HEK293T (cell line): ENCODE results near the gene SEPTIN12.

Experiments
- CTCF ChIA-PET: fragments of 350-600 bp; formaldehyde crosslinking; extraction: SDS; loops from one replicate; lab custom pipeline; 2021; ENCODE audit warnings: antibody characterized with exemption, inconsistent platforms; lab: Yijun Ruan, JAX
- POLR2A ChIA-PET: fragments of 350-600 bp; formaldehyde crosslinking; extraction: SDS; loops from one replicate; lab custom pipeline; 2020; ENCODE audit warnings: antibody characterized with exemption, inconsistent platforms; lab: Yijun Ruan, JAX
- DNase-seq: peaks from one replicate; pipeline ENCODE4 v3.0.0; 2012; ENCODE audit warnings: mixed read lengths; ENCODE audit errors: extremely low spot score
- ARNT ChIP-seq: fragments of 450-650 bp; IDR thresholded peaks from 2 replicates; pipeline ENCODE4 v1.6.1; 2017; ENCODE audit warnings: mild to moderate bottlenecking
- BHLHE40 ChIP-seq: fragments of 450-650 bp; IDR thresholded peaks from 2 replicates; pipeline ENCODE4 v1.6.1; 2016; ENCODE audit warnings: mild to moderate bottlenecking, moderate library complexity, borderline replicate concordance
- CTBP1 ChIP-seq: fragments of 450-650 bp; IDR thresholded peaks from 2 replicates; pipeline ENCODE4 v1.6.1; 2016; ENCODE audit warnings: borderline replicate concordance
- ELF4 ChIP-seq: fragments of 450-650 bp; IDR thresholded peaks from 2 replicates; pipeline ENCODE4 v1.6.1; 2017; ENCODE audit warnings: antibody characterized with exemption
- FOXA1 ChIP-seq: fragments of 450-650 bp; IDR thresholded peaks from 2 replicates; pipeline ENCODE4 v1.6.1; 2016; ENCODE audit warnings: mild to moderate bottlenecking
- FOXK2 ChIP-seq: fragments of 450-650 bp; IDR thresholded peaks from 2 replicates; pipeline ENCODE4 v1.6.1; 2016; ENCODE audit warnings: mild to moderate bottlenecking
- FOXM1 ChIP-seq: fragments of 450-650 bp; IDR thresholded peaks from 2 replicates; pipeline ENCODE4 v1.6.1; 2017; ENCODE audit warnings: mild to moderate bottlenecking, borderline replicate concordance
- HDGF ChIP-seq: fragments of 450-650 bp; IDR thresholded peaks from 2 replicates; pipeline ENCODE4 v1.6.1; 2017; ENCODE audit warnings: antibody characterized with exemption, borderline replicate concordance
- L3MBTL2 ChIP-seq: fragments of 450-650 bp; conservative IDR thresholded peaks from 2 replicates; pipeline ENCODE4 v1.6.1; 2016; ENCODE audit warnings: mild to moderate bottlenecking
- LEF1 ChIP-seq: fragments of 450-650 bp; IDR thresholded peaks from 2 replicates; pipeline ENCODE4 v1.6.1; 2017; ENCODE audit warnings: mild to moderate bottlenecking, borderline replicate concordance
- NFRKB ChIP-seq: fragments of 450-650 bp; IDR thresholded peaks from 2 replicates; pipeline ENCODE4 v1.6.1; 2016; ENCODE audit warnings: mild to moderate bottlenecking, moderate library complexity
- PKNOX1 ChIP-seq: fragments of 450-650 bp; IDR thresholded peaks from 2 replicates; pipeline ENCODE4 v1.6.1; 2016
- SP1 ChIP-seq: fragments of 450-650 bp; IDR thresholded peaks from 2 replicates; pipeline ENCODE4 v1.6.1; 2017
- SUZ12 ChIP-seq: fragments of 450-650 bp; IDR thresholded peaks from 2 replicates; pipeline ENCODE4 v1.6.1; 2016; ENCODE audit warnings: mild to moderate bottlenecking
- TARDBP ChIP-seq: fragments of 450-650 bp; IDR thresholded peaks from 2 replicates; pipeline ENCODE4 v1.6.1; 2016
- ZNF384 ChIP-seq: fragments of 450-650 bp; IDR thresholded peaks from 2 replicates; pipeline ENCODE4 v1.6.1; 2016

SEPTIN12 gene

DNA sequence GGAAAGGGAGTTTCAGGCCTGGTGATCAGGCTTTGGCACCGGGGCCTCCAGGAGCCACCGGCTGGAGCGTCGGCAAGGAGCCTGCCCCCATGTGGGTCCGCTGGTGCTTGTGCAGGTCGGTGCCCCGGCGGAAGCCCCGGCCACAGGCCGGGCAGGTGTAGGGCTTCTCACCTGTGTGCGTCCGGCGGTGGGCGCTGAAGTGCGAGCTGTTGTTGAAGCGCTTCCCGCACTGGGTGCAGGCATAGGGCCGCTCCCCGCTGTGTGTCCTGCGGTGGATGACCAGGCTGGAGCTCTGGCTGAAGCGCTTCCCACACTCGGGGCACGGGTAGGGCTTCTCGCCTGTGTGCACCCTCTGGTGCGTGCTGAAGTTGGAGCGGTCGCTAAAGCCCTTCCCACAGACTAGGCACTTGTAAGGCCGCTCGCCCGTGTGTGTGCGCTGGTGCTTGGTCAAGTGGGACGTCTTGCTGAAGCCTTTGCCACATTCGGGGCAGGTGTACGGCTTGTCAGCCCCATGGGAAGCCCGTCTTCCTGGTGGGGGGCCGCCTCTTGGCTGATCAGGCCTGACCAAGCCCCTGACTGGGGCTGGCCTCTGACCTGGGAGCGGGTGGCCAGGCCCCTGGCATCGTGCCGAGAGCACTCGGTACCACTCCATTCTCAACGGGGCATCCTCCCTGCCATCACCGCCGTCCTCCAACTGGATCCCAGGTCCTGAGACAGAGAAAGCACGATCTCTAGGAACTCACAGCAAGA is 35.6 kb downstream of the SEPTIN12 start:
- POLR2A ChIA-PET, result no interaction called here
- no peak for DNase-seq
- no peak for TF ChIP-seq FOXM1
- CTCF ChIA-PET, result no interaction called here

DNA sequence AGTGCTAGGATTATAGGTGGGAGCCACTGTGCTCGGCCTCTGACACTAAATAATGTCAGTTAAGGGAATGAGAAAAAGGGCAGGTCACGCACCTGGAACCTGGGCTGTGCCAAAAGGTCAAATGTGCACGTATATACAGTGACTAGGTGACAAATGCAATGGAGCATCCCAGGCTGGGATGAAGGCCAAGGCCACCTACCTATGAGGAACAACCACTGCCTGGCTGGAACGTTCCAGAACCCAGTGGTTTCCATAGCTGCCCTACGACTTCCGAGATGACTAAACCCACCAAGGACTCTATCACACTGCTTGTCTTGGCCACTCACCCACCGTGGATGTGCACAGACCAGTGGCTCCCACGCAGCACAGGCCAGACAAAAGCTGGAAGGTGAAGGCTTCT is 37.2 kb downstream of the SEPTIN12 start:
- POLR2A ChIA-PET, result no interaction called here
- no peak for TF ChIP-seq L3MBTL2
- no peak for TF ChIP-seq SP1
- no peak for TF ChIP-seq BHLHE40
- no peak for TF ChIP-seq NFRKB
- TF ChIP-seq FOXA1, result no peak
- no peak for TF ChIP-seq CTBP1
- CTCF ChIA-PET, result interaction anchor here (0.6 kb wide), 1 partner anchor 16 kb away, joined by 3 read pairs; no protein-coding TSS in a partner anchor
- DNase-seq, result no peak

GRCh38 chr16:4749700-4750257 is 38.4 kb downstream of the SEPTIN12 start:
- ChIA-PET POLR2A (interaction anchor here (1.1 kb wide), 1 partner anchor 228 kb away, joined by 3 read pairs; no protein-coding TSS in a partner anchor), CTCF (no interaction called here)
- TF ChIP-seq L3MBTL2 (no peak), PKNOX1 (no peak), NFRKB (no peak)
- no peak for DNase-seq

DNA sequence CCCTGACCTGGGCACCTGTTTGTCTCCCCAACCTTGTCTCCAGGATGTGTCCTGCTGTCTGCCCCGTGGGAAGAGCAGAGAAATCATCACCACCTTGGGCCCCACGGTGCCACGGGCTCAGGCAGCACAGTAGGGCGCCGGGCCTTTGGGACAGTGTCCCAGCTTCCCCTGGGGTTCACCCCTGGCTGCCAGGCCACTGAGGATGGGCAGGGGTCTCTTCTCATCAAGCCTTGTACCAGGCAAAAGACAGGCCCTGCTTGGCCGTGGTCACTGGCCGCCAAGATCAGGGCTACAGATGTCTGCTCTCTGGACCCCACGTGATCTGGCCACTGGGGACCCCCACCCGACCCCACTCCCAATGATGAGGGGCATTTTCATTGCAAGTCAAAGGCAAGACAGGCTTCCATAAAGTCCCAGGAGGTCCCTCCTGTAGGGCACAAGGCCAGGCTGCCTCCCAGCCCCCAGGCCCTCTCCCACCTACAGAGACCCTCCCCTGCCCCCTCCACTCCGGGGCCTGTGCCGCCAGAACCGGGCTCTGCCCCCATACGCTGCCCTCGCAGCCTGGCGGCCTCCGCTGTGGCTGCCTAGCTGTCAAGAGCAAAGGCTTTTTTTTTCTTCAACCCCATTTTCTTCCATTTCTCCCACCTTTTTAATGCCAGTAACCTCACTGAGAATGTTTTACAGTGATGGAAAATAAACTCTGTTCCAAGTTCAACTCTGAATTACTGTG is 39.3 kb downstream of the SEPTIN12 start:
- ChIA-PET POLR2A (no interaction called here), CTCF (no interaction called here)
- TF ChIP-seq ZNF384, result no peak
- no peak for TF ChIP-seq FOXM1
- no peak for TF ChIP-seq L3MBTL2
- TF ChIP-seq FOXA1, result no peak
- TF ChIP-seq SUZ12, result no peak
- no peak for TF ChIP-seq TARDBP
- TF ChIP-seq NFRKB, result no peak
- TF ChIP-seq SP1, result no peak
- no peak for DNase-seq

DNA sequence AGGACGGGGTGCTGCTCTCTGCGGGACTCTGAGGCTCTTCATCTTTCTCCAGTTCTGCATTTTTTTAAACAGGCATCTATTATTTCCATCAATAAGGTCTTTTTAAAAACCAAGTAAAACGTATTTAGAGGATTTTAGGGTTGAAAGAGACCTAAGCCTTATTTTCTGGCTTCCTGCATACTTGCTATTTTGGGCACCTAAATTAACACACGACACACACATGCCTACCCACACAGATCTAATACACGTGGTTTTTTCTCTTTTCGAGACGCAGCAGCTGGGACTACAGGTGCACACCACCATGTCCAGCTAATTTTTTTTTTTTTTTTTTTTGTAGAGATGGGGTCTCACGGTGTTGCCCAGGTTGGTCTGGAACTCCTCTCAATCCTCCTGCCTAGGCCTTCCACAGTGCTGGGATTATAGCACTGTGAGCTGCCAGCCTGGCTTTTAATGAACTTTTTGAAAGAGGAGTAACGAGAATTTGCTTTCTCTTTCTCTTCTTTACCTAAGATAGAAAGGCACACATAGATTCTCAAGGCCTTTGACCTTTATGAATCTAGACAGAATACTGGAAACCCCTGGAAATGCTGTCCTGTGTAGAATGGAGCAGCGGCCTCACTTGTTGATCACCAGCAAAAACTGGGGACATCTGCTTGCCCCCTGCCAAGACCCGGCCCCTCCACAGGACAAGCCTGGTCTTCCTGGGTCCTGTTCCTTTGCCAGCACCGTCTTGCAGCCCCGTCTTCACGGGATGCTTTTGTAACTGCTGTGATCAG is 40.1 kb downstream of the SEPTIN12 start:
- TF ChIP-seq FOXA1 (no peak), ELF4 (no peak), PKNOX1 (no peak), FOXK2 (no peak), HDGF (no peak), L3MBTL2 (no peak), FOXM1 (no peak), BHLHE40 (no peak), TARDBP (no peak), LEF1 (no peak), ZNF384 (no peak), ARNT (no peak), CTBP1 (no peak), NFRKB (no peak), SUZ12 (no peak), SP1 (no peak)
- POLR2A ChIA-PET, result no interaction called here
- no peak for DNase-seq
- CTCF ChIA-PET, result no interaction called here

GRCh38 chr16:4746991-4747574 is 41.1 kb downstream of the SEPTIN12 start:
- POLR2A ChIA-PET, result interaction anchor here (1.1 kb wide), 1 partner anchor 12 kb away, joined by 3 read pairs; no protein-coding TSS in a partner anchor
- CTCF ChIA-PET, result interaction anchor here (1.0 kb wide), 1 partner anchor 211 kb away, joined by 3 read pairs; the partner anchor contains the start of gene SEC14L5
- TF ChIP-seq L3MBTL2, result no peak
- no peak for TF ChIP-seq HDGF
- no peak for TF ChIP-seq LEF1
- TF ChIP-seq ELF4, result no peak
- no peak for TF ChIP-seq SP1
- no peak for TF ChIP-seq ARNT
- no peak for TF ChIP-seq TARDBP
- TF ChIP-seq NFRKB, result no peak
- TF ChIP-seq SUZ12, result no peak
- TF ChIP-seq CTBP1, result no peak
- TF ChIP-seq BHLHE40, result no peak
- no peak for TF ChIP-seq FOXA1
- TF ChIP-seq FOXK2, result no peak
- no peak for TF ChIP-seq PKNOX1
- no peak for TF ChIP-seq FOXM1
- no peak for TF ChIP-seq ZNF384
- DNase-seq, result no peak
